H7 (cell line): ENCODE results near the gene MED26. TPM values are rescaled to one million over a fixed set of nuclear protein-coding genes. Genes with fewer than 3 reads are reported as not detected.

Experiments used
- DNase-seq: peaks from one replicate; pipeline ENCODE4 v3.0.0; 2012
- H3K27me3 ChIP-seq: 2 replicates; pipeline ENCODE4 v1.6.0; 2011; ENCODE audit warnings: mild to moderate bottlenecking, low read length; ENCODE audit not compliant: control insufficient read depth, insufficient read depth
- H3K36me3 ChIP-seq: replicated peaks from 2 replicates; pipeline ENCODE4 v1.5.1; 2011; ENCODE audit warnings: low read length; ENCODE audit not compliant: control insufficient read depth, insufficient read depth
- H3K4me3 ChIP-seq: 2 replicates; pipeline ENCODE4 v1.5.1; 2011; ENCODE audit warnings: low read depth, mild to moderate bottlenecking, control low read depth, low read length, moderate library complexity; ENCODE audit not compliant: insufficient read depth
- total RNA-seq: library from RNA; depleted of rRNA; stranded (reverse); fragments of >200 nt; shearing (Covaris generic); gene quantifications from 2 replicates; pipeline ENCODE4 v1.2.3, GENCODE V29; 2014

The MED26 gene
- total RNA-seq, 1 experiment from 2014 or later: 12.0 TPM

DNA sequence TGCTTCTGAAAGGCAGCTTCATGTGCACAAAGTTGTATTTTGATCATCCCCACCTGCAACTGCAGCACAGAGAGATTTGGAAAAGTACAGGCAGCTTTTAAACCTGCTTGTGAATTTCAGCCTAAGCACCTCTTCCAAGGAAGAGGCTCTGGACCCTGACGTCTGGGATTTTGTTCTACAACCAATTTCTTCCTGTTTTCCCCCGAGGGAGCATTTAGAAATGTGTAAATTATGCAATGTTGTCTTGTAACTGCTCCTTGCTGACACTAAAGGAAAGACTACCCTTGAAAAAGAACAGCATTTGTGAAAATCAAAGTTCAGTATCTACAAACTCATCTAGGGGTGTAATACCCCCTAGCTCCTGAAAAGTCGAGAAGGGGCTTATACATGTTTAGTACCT, 15.4 kb downstream of the MED26 start:
- no peak for DNase-seq
- Histone ChIP-seq H3K4me3 (no peak overlapping the region), H3K36me3 (no peaks in the 10 kb centered on the region), H3K27me3 (no peaks in the 10 kb centered on the region)

GRCh38 chr19:16611121-16611520, 16.9 kb downstream of the MED26 start:
- Histone ChIP-seq H3K4me3 (no peak overlapping the region), H3K27me3 (no peaks in the 10 kb centered on the region)
- no peak for DNase-seq

GRCh38 chr19:16609511-16610200, 18.3 kb downstream of the MED26 start:
- no peak for DNase-seq
- Histone ChIP-seq H3K36me3 (no peaks in the 10 kb centered on the region), H3K4me3 (no peak overlapping the region), H3K27me3 (no peaks in the 10 kb centered on the region)

More at GRCh38 chr19:16611121-16611520, 16.9 kb downstream of the MED26 start:
- H3K36me3 ChIP-seq: no peaks in the 10 kb centered on the region

GRCh38 chr19:16608290-16608739, 19.7 kb downstream of the MED26 start:
- no peaks in the 10 kb centered on the region for H3K27me3 ChIP-seq
- no peaks in the 10 kb centered on the region for H3K36me3 ChIP-seq
- no peak for DNase-seq
- no peak overlapping the region for H3K4me3 ChIP-seq

DNA sequence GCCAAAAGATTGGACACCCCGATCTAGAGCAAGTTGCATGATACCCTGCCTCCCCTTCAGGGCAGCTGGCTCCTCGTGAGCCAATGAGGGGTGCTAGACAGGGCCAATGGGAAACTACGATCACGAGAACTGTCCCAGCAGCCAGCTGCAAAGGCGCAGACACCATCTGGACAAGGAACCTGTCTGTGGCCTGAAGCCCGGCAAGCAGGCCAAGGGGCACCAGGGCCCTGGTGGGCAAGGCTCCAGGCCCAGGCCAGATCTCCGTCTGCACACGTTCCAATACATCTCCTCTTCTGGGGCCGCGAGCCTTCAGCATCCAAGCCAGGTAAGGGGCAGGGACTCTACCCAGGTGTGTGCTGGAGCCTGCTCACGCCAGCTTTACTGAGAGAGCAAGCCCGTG, 20.2 kb downstream of the MED26 start:
- Histone ChIP-seq H3K36me3 (no peaks in the 10 kb centered on the region), H3K4me3 (no peak overlapping the region), H3K27me3 (no peaks in the 10 kb centered on the region)
- no peak for DNase-seq

DNA sequence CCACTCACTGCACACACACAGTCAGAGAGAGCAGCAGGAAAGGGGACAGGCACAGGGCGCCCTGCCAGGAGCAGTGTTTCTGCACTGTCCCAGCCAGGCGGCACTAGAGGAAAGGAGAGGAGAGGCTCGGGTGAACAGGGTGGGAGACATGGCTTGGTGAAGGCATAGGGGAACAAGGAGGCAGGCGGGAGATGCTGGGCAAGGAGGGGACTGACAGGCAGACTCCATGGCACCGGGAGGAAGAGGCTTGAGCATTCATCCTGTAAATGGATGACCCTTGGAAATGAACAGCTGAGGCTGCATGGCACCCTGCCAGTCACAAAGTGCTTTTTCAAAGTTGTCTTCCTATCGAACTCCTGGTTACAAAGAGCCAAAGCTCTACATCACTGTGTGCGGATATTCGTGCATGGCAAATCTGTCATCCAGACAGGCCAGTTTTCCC, 22.4 kb downstream of the MED26 start:
- Histone ChIP-seq H3K27me3 (no peaks in the 10 kb centered on the region), H3K4me3 (no peak overlapping the region), H3K36me3 (no peaks in the 10 kb centered on the region)
- no peak for DNase-seq

GRCh38 chr19:16605115-16605514, 22.9 kb downstream of the MED26 start:
- Histone ChIP-seq H3K36me3 (no peaks in the 10 kb centered on the region), H3K27me3 (no peaks in the 10 kb centered on the region), H3K4me3 (no peak overlapping the region)
- no peak for DNase-seq

DNA sequence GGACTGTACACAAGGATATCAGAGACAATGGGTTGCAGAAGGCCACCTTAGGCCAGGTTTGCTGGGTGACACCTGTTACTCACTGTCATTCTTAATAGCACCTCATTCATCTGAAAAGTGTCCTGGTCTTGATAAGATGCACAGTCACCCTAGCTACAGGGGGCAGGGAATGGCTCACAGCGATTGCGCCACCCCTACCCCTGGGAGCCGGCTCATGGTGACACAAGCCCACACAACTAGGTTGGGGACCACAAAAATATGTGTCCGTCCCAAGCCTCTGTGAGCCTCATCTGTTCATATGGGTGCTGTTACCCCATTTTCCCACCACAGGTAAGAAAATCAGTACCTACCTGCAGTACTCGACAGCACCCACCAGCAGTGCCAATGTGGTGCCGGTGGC, 23.4 kb downstream of the MED26 start:
- Histone ChIP-seq H3K36me3 (no peaks in the 10 kb centered on the region), H3K4me3 (no peak overlapping the region), H3K27me3 (no peaks in the 10 kb centered on the region)
- DNase-seq: no peak

GRCh38 chr19:16603090-16603489, 24.9 kb downstream of the MED26 start:
- no peaks in the 10 kb centered on the region for H3K27me3 ChIP-seq
- no peak for DNase-seq
- no peaks in the 10 kb centered on the region for H3K36me3 ChIP-seq
- H3K4me3 ChIP-seq: no peak overlapping the region

DNA sequence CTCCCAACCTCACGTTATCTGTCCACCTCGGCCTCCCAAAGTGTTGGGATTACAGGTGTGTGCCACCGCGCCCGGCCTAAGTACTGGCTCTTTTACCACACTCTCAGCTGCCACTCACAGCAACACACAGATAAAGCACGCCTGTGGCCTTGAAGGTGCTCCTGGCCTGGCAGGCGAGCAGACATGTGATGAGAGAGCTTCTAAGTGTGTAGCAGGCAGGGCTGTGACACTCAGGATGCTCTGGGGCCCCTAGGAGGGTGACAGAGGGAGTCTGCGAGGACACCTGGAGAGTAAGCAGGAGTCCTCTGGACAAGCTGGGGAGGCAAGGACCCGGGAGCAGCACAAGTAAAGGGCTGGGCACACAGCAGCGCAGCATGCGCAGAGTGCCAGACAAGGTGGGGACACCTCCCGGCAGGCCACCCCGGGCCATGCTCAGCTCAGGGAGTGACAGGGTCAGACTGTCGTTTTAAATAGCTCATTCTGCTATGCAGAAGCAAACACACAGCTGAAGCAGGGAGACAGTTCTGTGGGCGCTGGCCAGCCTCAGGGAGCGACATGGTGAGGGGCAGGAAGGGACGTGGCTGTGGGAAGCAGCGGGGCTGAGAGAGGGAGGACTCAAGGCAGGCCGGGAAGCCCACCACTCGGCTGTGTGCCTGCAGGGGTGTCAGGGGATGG, 26.5 kb downstream of the MED26 start:
- Histone ChIP-seq H3K4me3 (no peak overlapping the region), H3K36me3 (no peaks in the 10 kb centered on the region), H3K27me3 (no peaks in the 10 kb centered on the region)
- DNase-seq: no peak

DNA sequence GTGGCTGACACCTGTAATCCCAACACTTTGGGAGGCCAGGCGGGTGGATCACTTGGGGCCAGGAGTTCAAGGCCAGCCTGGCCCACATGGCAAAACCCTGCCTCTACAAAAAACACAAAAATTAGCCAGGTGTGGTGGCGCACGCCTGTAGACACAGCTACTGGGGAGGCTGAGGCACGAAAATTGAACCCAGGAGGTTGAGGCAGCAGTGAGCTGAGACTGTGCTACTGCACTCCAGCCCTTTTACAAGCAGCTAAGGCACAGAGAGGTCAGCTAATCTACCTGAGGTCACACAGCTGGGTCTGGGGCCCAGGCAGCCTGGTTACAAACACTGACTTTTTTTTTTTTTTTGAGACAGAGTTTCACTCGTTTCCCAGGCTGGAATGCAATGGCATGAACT, 27.2 kb downstream of the MED26 start:
- H3K27me3 ChIP-seq: no peaks in the 10 kb centered on the region
- no peak overlapping the region for H3K4me3 ChIP-seq
- DNase-seq: no peak
- no peaks in the 10 kb centered on the region for H3K36me3 ChIP-seq

DNA sequence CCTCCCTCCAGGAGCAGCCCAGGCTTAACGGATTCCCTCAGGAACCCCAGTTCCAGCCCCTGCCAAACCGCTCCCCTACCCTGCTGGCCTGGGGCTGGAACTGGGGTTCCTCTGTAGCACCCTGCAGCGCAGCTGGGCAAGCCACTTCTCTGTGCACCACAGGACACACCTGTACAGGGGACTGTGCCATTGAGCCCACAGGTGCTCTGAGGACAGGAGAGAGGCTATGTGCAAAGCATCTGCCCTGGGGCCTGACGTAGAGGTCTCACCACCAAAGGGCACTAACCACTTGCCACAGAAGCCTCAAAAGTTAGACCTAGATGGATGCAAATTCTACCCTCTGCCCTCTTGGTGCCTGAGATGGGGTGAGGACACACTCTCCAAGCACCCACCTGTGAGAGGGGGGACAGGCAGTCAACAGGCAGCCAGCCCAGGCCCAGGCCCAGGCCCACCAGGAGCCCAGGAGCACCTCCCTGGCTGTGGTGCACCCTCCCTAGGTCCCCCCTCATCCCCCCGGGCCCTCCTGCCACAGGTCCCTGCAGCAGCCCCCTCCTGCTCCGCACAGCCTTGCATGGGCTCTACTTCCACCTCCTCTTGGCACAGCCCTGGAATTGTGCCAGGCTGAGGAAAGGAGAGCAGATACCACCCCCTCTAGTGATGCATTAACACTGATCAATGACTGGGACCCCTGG, 28.2 kb downstream of the MED26 start:
- Histone ChIP-seq H3K36me3 (no peaks in the 10 kb centered on the region), H3K27me3 (no peaks in the 10 kb centered on the region), H3K4me3 (no peak overlapping the region)
- no peak for DNase-seq

DNA sequence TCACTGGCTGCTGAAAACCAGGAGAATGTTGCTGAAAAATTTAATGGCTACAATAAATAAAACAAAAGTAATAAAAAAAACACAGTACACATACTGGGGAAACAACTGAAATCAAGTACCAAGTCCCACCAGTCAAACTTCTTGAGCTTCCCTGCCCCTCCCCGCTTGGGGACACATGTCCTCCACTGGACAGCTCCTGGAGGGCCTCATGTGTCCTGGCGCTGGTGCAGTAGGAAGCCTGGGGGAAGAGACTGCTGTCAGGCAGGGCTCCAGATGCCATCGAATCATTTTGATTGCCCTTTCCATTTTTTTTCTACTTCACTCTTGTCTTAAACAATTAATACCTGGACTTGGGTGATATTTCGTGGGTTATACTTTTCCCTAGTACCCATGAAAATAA, 29.2 kb downstream of the MED26 start:
- H3K36me3 ChIP-seq: no peaks in the 10 kb centered on the region
- no peaks in the 10 kb centered on the region for H3K27me3 ChIP-seq
- H3K4me3 ChIP-seq: no peak overlapping the region
- no peak for DNase-seq

GRCh38 chr19:16596399-16596798, 31.6 kb downstream of the MED26 start:
- Histone ChIP-seq H3K4me3 (no peak overlapping the region), H3K36me3 (no peaks in the 10 kb centered on the region), H3K27me3 (no peaks in the 10 kb centered on the region)
- no peak for DNase-seq

DNA sequence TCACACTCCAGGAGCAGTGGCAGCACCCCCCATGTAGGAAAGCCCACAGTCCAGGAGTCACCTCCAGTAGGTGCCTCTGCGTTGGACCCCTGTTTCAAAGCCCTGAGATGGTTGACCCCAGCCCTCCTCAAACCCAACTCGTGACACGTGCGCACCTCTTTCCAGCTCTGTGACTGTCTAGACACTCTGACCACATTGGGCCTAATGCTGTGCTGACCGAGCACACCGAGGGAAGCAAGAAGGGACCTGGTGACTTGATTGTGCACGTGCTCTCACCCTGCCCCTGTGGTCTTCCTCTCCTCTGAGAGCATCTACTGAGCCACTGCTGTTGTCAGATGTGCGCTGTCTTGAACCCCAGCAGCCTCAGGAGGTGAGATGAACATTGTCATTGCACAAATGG, 32.9 kb downstream of the MED26 start:
- DNase-seq: no peak
- no peak overlapping the region for H3K4me3 ChIP-seq
- H3K36me3 ChIP-seq: no peaks in the 10 kb centered on the region
- no peaks in the 10 kb centered on the region for H3K27me3 ChIP-seq
